Activated CD8-positive, alpha-beta T cell treated with anti-CD3 and anti-CD28 coated beads for 36 hours (primary cell): ENCODE data around the gene PPP4R2. TPM values are rescaled to one million over a fixed set of nuclear protein-coding genes. Genes with fewer than 3 reads are reported as not detected.
A peak's percentile ranks its signal among the peaks of the same experiment; 100 is the strongest.
"Not testable (repeated sequence)": the region's sequence is repeated elsewhere in the genome, so short reads cannot be mapped to it uniquely, and the experiment has no call there.

ENCODE experiments used
- ATAC-seq: fragments of 200-7000 bp; cut with Tn5 transposase; one replicate; pipeline ENCODE4 v1.10.0; 2021; ENCODE audit warnings: mild to moderate bottlenecking, moderate library complexity
- CTCF ChIA-PET: fragments of 350-600 bp; sonication (Branson Sonifier 250); formaldehyde crosslinking; loops from one replicate; lab custom pipeline; 2021; ENCODE audit warnings: antibody characterized with exemption; lab: Charles Lee
- POLR2A ChIA-PET: fragments of 350-600 bp; sonication (Branson Sonifier 250); formaldehyde crosslinking; loops from one replicate; lab custom pipeline; 2021; ENCODE audit warnings: antibody characterized with exemption; lab: Charles Lee
- DNase-seq: peaks from one replicate; pipeline ENCODE4 v3.0.0-alpha.2; 2020
- H3K27ac Mint-ChIP-seq: one replicate; pipeline ENCODE4 v1.8.0; 2021; ENCODE audit warnings: mild to moderate bottlenecking, mixed read lengths
- H3K27me3 Mint-ChIP-seq: one replicate; pipeline ENCODE4 v1.8.0; 2021; ENCODE audit warnings: mixed read lengths
- H3K36me3 Mint-ChIP-seq: one replicate; pipeline ENCODE4 v1.8.0; 2021; ENCODE audit warnings: low read depth, mixed read lengths
- H3K4me1 Mint-ChIP-seq: one replicate; pipeline ENCODE4 v1.8.0; 2021; ENCODE audit warnings: low read depth, mixed read lengths
- H3K4me3 Mint-ChIP-seq: one replicate; pipeline ENCODE4 v1.8.0; 2021; ENCODE audit warnings: mild to moderate bottlenecking, moderate library complexity, mixed read lengths
- H3K9me3 Mint-ChIP-seq: one replicate; pipeline ENCODE4 v1.8.0; 2021; ENCODE audit warnings: mixed read lengths
- CTCF ChIP-seq: fragments of 200-600 bp; IDR thresholded peaks from one replicate; pipeline ENCODE4 v1.8.0; 2022; ENCODE audit warnings: antibody characterized with exemption, mild to moderate bottlenecking
- intact Hi-C: fragments of 100-400 bp; cut with micrococcal nuclease; formaldehyde crosslinking; loops from one replicate; pipeline ENCODE4 v1.10.0; 2022
- total RNA-seq, 2 experiments: library from RNA; stranded (reverse); gene quantifications; one replicate each; pipeline ENCODE4 v1.2.3, GENCODE V29; 2021

PPP4R2 gene
- total RNA-seq, 2 experiments from 2014 or later = 85.5 to 88.6 TPM

DNA sequence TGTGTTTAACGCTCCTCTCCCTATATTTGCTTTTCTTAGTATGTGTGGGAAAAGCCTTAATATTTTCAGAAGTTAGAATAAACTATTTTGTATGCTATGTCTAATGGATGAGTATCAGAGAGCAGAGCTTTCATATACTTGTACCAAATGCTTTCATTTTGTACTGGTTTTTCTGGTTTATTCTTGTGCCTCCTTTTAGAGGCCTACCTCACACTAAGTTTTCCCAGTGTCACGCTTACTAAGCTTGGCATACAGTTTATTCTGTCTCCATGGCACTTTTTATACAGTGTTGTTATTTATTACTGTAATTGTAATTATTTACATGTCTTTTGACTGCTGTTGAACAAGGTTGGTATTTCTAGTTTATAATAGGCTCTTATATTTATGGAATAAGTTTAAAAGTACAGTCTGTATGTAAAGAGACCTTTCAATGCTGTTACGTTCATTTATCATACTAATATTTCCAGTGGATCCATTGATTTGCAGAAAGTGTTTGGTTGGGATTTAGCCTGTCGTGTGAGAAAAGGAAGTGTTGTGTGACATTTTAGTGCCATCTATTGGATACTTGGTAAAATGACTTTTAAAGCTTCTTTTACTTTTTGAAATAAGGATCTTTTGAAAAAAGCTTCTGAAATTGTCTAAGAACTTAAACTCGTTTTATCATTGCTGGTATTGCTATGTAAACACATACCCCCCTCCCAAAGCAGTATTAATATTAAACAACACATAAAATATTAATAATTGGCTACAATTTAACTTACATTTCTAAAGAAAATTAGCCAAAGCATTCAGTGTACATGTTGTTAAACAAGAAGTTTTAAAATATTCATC, 59.6 kb downstream of the PPP4R2 start:
- POLR2A ChIA-PET = interaction anchor here (0.5 to 1.0 kb wide), 3 partner anchors 122 to 1339 kb away, joined by 3 read pairs; no protein-coding TSS in a partner anchor
- Mint-ChIP-seq H3K4me3 (no peak overlapping the region), H3K9me3 (no peaks in the 10 kb centered on the region), H3K27ac (no peak overlapping the region), H3K27me3 (no peaks in the 10 kb centered on the region), H3K4me1 (peaks cover 26% of the 10 kb centered on the region), H3K36me3 (peaks cover 10% of the 10 kb centered on the region)
- DNase-seq (no peak), ATAC-seq (no peak)
- CTCF ChIA-PET = interaction anchor here (0.6 to 5.6 kb wide), 45 partner anchors 9 to 1180 kb away, joined by 3 to 60 read pairs (median 5); partner anchors contain the start of genes PPP4R2 and SHQ1
- peak; percentile 65 for TF ChIP-seq CTCF
- intact Hi-C loops = loop anchor here (1.0 kb wide), 1 partner anchor 117 kb away; no protein-coding TSS in a partner anchor

GRCh38 chr3:73056845-73057150, 60.2 kb downstream of the PPP4R2 start:
- H3K4me3 Mint-ChIP-seq = no peak overlapping the region
- H3K4me1 Mint-ChIP-seq = peaks cover 24% of the 10 kb centered on the region
- ChIA-PET CTCF (interaction anchor here (0.6 to 5.6 kb wide), 40 partner anchors 9 to 1181 kb away, joined by 3 to 60 read pairs (median 5); partner anchors contain the start of gene SHQ1), POLR2A (interaction anchor here (0.5 to 1.0 kb wide), 3 partner anchors 123 to 1340 kb away, joined by 3 read pairs; no protein-coding TSS in a partner anchor)
- H3K9me3 Mint-ChIP-seq = no peaks in the 10 kb centered on the region
- TF ChIP-seq CTCF = no peak
- intact Hi-C loops = loop anchor here (1.0 kb wide), 1 partner anchor 117 kb away; no protein-coding TSS in a partner anchor
- no peak overlapping the region for H3K27ac Mint-ChIP-seq
- no peak for ATAC-seq
- H3K27me3 Mint-ChIP-seq = no peaks in the 10 kb centered on the region
- no peak for DNase-seq
- peaks cover 10% of the 10 kb centered on the region for H3K36me3 Mint-ChIP-seq

GRCh38 chr3:73060302-73060723, 63.7 kb downstream of the PPP4R2 start:
- Mint-ChIP-seq H3K4me3 (no peak overlapping the region), H3K4me1 (peaks cover 12% of the 10 kb centered on the region), H3K27me3 (no peaks in the 10 kb centered on the region), H3K27ac (no peak overlapping the region), H3K9me3 (no peaks in the 10 kb centered on the region), H3K36me3 (peaks cover 32% of the 10 kb centered on the region)
- CTCF ChIA-PET = interaction anchor here (5.3 kb wide), 1 partner anchor 27 kb away, joined by 31 read pairs; no protein-coding TSS in a partner anchor
- ATAC-seq (no peak), DNase-seq (no peak)
- no peak for TF ChIP-seq CTCF
- intact Hi-C loops = no loop called here
- POLR2A ChIA-PET = no interaction called here

GRCh38 chr3:73061416-73061815, 64.8 kb downstream of the PPP4R2 start, which contains the start of gene EBLN2:
TSS of gene EBLN2 (plus strand) at chr3:73061659. CDS start at chr3:73062082, 423 bp downstream.
- no peaks in the 10 kb centered on the region for H3K27me3 Mint-ChIP-seq
- no peak within 1 kb of the TSS for H3K4me3 Mint-ChIP-seq
- ChIA-PET POLR2A (interaction anchor here (0.6 to 0.7 kb wide), 2 partner anchors 192 to 205 kb away, joined by 3 read pairs; no protein-coding TSS in a partner anchor), CTCF (no interaction called here)
- ATAC-seq = no peak
- peaks cover 8% of the 10 kb centered on the region for H3K4me1 Mint-ChIP-seq
- H3K27ac Mint-ChIP-seq = no peak within 1 kb of the TSS
- no peak for TF ChIP-seq CTCF
- H3K36me3 Mint-ChIP-seq = peaks cover 38% of the 10 kb centered on the region
- intact Hi-C loops = no loop called here
- no peak for DNase-seq
- H3K9me3 Mint-ChIP-seq = no peaks in the 10 kb centered on the region

- CTCF ChIA-PET = interaction anchor here (0.8 to 1.4 kb wide), 2 partner anchors 10 to 19 kb away, joined by 3 to 7 read pairs; no protein-coding TSS in a partner anchor
- H3K4me3 Mint-ChIP-seq, intact Hi-C loops, H3K27ac Mint-ChIP-seq, H3K27me3 Mint-ChIP-seq, H3K9me3 Mint-ChIP-seq, POLR2A ChIA-PET, ATAC-seq, DNase-seq: not testable (repeated sequence)
- H3K4me1 Mint-ChIP-seq = peaks cover 13% of the 10 kb centered on the region
- H3K36me3 Mint-ChIP-seq = peaks cover 29% of the 10 kb centered on the region
Measured at GRCh38 chr3:73066243-73066642, 69.6 kb downstream of the PPP4R2 start.
